ENCODE data around the gene PER1. TPM values are rescaled to one million over a fixed set of nuclear protein-coding genes. Genes with fewer than 3 reads are reported as not detected.

The PER1 gene
- total and polyA plus RNA-seq, 2 of the 13 experiments (the other 11 are each of a cell fraction or from before 2014, with no cell fraction given) = 2.6 to 3.6 TPM

DNA sequence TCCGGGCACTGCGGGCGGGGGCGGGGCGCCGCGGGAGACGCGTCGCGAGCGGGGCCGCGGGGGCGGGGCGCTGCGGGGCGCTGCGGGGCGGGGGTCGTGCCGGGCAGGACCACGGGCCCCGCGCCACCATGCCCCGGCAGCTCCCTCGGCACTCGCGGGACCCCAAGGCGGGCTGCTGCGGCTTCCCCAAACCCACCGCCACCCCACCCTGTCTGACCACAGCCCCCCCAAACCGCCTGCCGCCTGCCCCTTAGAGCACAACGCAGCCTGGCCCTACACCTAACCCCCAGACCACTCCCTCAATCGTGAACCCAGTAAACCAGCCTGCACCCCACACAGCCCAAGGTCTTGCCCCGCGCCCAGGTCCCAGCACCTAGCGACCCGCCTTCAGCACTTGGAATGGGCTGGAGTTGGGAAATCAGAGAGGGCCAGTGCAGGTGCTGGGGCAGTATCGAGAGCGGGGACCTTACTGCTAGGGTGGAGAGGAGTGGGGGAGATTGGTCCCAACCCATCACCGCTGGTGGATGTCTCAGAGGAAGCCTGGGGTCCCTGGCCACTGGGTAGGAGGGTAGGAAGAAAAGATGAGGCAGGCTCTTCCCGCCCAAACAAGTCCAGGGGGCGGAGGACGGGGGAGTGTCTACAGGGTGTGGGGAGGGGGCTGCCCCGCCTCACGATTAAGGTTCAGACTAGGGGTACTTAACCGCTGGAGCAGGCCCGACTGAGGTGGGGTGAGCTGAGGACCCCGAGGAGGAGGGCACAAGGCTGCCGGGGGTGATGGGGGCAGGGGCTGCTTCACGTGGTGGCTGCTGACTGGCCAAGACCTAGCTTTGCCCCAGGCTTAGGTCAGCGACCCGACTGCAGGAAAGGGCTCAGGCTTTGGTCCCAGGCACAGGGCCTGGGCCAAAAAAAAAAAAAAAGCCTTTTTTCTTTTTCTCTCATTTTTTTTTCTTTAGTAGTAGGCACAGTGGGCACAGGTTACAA is 11.1 kb upstream of the PER1 start:
- H2AFZ ChIP-seq (ENCODE audit: low read length) = peak overlapping the region; percentile 63
- FAIRE-seq (no peak), ATAC-seq (peak; percentile 56), DNase-seq (ENCODE audit: low spot score) (no peak)
- H3K36me3 ChIP-seq (replicated peaks in 1 of 2; ENCODE audit: control insufficient read depth in 1 of 2, insufficient read depth in 2 of 2, low read length in 2 of 2) = peaks cover 1 to 7% of the 10 kb centered on the region in 2 experiments; a peak in 3 of 5 replicates
- ChIA-PET POLR2A (interaction anchor here (1.0 to 2.6 kb wide), 12 partner anchors 9 to 132 kb away, joined by 4 to 149 read pairs (median 6); partner anchors contain the start of genes BORCS6, RANGRF, SLC25A35 and TMEM107), CTCF (ENCODE audit: low intra/inter-chr PET ratio, low total read pairs) (interaction anchor here (0.7 to 1.9 kb wide), 2 partner anchors 25 to 70 kb away, joined by 3 to 5 read pairs; no protein-coding TSS in a partner anchor)
- H3K9me3 ChIP-seq (ENCODE audit: low read length) = no peaks in the 10 kb centered on the region
- peak overlapping the region; percentile 91 for H3K4me2 ChIP-seq (ENCODE audit: low read depth, low read length)
- BruUV-seq (replicated peaks) = no TSS peak
- H3K9ac ChIP-seq (ENCODE audit: insufficient read depth, low read depth, low read length) = peak overlapping the region; percentile 80
- peak overlapping the region; percentile 92 to 99 (median 98) for H3K4me3 ChIP-seq (replicated peaks in 1 of 3; ENCODE audit: insufficient read depth in 1 of 3, low read depth in 2 of 3, low read length in 3 of 3)
- H3K27me3 ChIP-seq (ENCODE audit: control insufficient read depth in 1 of 2, insufficient read depth in 2 of 2, low read length in 2 of 2) = no peaks in the 10 kb centered on the region; a peak in 1 of 5 replicates
- in situ Hi-C loops (cut with HindIII; ENCODE audit: extremely low pct_ligation_motif_present, low pct_unique_long_range_greater_than_20kb) (no loop called here), intact Hi-C loops (cut with micrococcal nuclease; ENCODE audit: unreplicated experiment) (no loop called here)
- 2% methylated on average over 20 of the region's 55 CpGs for WGBS (ENCODE audit: low lambda C conversion rate)
- no peaks in the 10 kb centered on the region for H4K20me1 ChIP-seq (ENCODE audit: insufficient read depth, low read length)
- peaks cover 67% of the 10 kb centered on the region for H3K4me1 ChIP-seq (ENCODE audit: insufficient read depth, low read length)
- H3K27ac ChIP-seq (ENCODE audit: extremely low read length, insufficient read depth, low read length) = peak overlapping the region; percentile 95
- H3K79me2 ChIP-seq (ENCODE audit: insufficient read depth, low read length) = peaks cover 18% of the 10 kb centered on the region
- TF ChIP-seq, protein P1, sequence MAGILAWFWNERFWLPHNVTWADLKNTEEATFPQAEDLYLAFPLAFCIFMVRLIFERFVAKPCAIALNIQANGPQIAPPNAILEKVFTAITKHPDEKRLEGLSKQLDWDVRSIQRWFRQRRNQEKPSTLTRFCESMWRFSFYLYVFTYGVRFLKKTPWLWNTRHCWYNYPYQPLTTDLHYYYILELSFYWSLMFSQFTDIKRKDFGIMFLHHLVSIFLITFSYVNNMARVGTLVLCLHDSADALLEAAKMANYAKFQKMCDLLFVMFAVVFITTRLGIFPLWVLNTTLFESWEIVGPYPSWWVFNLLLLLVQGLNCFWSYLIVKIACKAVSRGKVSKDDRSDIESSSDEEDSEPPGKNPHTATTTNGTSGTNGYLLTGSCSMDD (CRISPR knock-in tag; IDR thresholded peaks at IDR 0.05) = no peak
- TF ChIP-seq HMG20B (CRISPR knock-in tag; conservative IDR thresholded peaks at IDR 0.05) (no peak), GABPA (IDR thresholded peaks at IDR 0.05; ENCODE audit: low read depth, low read length) (no peak), GABPA (CRISPR knock-in tag; IDR thresholded peaks at IDR 0.05; ENCODE audit: low read depth) (no peak), MXD4 (CRISPR knock-in tag; IDR thresholded peaks at IDR 0.05) (no peak), NCOR1 (IDR thresholded peaks at IDR 0.05; ENCODE audit: borderline replicate concordance, low read length) (no peak), CEBPG (CRISPR knock-in tag; IDR thresholded peaks at IDR 0.05) (0 out of 2 replicates have a peak, but pooled peaks have one; percentile 27), TSC22D2 (CRISPR knock-in tag; IDR thresholded peaks at IDR 0.05; ENCODE audit: borderline replicate concordance) (no peak), RXRA (CRISPR knock-in tag; IDR thresholded peaks at IDR 0.05) (0 out of 2 replicates have a peak, but pooled peaks have one; percentile 38), NR2F2 (IDR thresholded peaks at IDR 0.05; ENCODE audit: borderline replicate concordance, low read depth) (no peak; the same call in 1 of the 2 replicates), ZNF557 (CRISPR knock-in tag; IDR thresholded peaks at IDR 0.05) (no peak), KMT2A (CRISPR knock-in tag; IDR thresholded peaks at IDR 0.05) (no peak)
- TF ChIP-seq, protein P2, sequence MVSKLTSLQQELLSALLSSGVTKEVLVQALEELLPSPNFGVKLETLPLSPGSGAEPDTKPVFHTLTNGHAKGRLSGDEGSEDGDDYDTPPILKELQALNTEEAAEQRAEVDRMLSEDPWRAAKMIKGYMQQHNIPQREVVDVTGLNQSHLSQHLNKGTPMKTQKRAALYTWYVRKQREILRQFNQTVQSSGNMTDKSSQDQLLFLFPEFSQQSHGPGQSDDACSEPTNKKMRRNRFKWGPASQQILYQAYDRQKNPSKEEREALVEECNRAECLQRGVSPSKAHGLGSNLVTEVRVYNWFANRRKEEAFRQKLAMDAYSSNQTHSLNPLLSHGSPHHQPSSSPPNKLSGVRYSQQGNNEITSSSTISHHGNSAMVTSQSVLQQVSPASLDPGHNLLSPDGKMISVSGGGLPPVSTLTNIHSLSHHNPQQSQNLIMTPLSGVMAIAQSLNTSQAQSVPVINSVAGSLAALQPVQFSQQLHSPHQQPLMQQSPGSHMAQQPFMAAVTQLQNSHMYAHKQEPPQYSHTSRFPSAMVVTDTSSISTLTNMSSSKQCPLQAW (CRISPR knock-in tag; IDR thresholded peaks at IDR 0.05) = peak; percentile 62; the same call in 1 of the 2 replicates
- TF ChIP-seq, protein P3, sequence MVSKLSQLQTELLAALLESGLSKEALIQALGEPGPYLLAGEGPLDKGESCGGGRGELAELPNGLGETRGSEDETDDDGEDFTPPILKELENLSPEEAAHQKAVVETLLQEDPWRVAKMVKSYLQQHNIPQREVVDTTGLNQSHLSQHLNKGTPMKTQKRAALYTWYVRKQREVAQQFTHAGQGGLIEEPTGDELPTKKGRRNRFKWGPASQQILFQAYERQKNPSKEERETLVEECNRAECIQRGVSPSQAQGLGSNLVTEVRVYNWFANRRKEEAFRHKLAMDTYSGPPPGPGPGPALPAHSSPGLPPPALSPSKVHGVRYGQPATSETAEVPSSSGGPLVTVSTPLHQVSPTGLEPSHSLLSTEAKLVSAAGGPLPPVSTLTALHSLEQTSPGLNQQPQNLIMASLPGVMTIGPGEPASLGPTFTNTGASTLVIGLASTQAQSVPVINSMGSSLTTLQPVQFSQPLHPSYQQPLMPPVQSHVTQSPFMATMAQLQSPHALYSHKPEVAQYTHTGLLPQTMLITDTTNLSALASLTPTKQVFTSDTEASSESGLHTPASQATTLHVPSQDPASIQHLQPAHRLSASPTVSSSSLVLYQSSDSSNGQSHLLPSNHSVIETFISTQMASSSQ (IDR thresholded peaks at IDR 0.05; ENCODE audit: low read depth) = no peak
- TF ChIP-seq, protein P3 (CRISPR knock-in tag; IDR thresholded peaks at IDR 0.05; ENCODE audit: borderline replicate concordance) = no peak

All from HepG2 (cell line).